Measurements from ENCODE around the gene RTL3. TPM values are rescaled to one million over a fixed set of nuclear protein-coding genes. Genes with fewer than 3 reads are reported as not detected.
A peak's percentile ranks its signal among the peaks of the same experiment; 100 is the strongest.

Gene RTL3
- polyA plus RNA-seq, 1 donor (not counting 4 experiments of a cell fraction or from before 2014, with no cell fraction given) = not detected

GRCh38 chrX:78708262-78708661, 49.1 kb upstream of the RTL3 start:
- H2AFZ ChIP-seq (ENCODE audit: control insufficient read depth, low read length) = no peak overlapping the region
- no peak overlapping the region for H3K4me2 ChIP-seq (ENCODE audit: control insufficient read depth, extremely low read depth, insufficient read depth, low read depth, low read length)
- FAIRE-seq = no peak
- H3K9me1 ChIP-seq (ENCODE audit: control insufficient read depth, extremely low read depth, insufficient read depth, low read length) = no peaks in the 10 kb centered on the region
- H3K4me1 ChIP-seq (ENCODE audit: control insufficient read depth, extremely low read depth, insufficient read depth, low read length) = no peaks in the 10 kb centered on the region
- no peaks in the 10 kb centered on the region for H3K36me3 ChIP-seq (ENCODE audit: control insufficient read depth in 2 of 2, extremely low read depth in 1 of 2, insufficient read depth in 2 of 2, low read length in 2 of 2)
- no peaks in the 10 kb centered on the region for H4K20me1 ChIP-seq (ENCODE audit: control insufficient read depth, extremely low read depth, insufficient read depth, low read length)
- no peak overlapping the region for H3K4me3 ChIP-seq (ENCODE audit: control insufficient read depth in 2 of 3, extremely low read depth in 1 of 3, insufficient read depth in 2 of 3, low read depth in 1 of 3, low read length in 3 of 3)
- no peak overlapping the region for H3K27ac ChIP-seq (ENCODE audit: control insufficient read depth, insufficient read depth, low read length)
- H3K9ac ChIP-seq (ENCODE audit: control insufficient read depth, extremely low read depth, insufficient read depth, low read length) = no peak overlapping the region
- H3K79me2 ChIP-seq (ENCODE audit: control insufficient read depth, insufficient read depth, low read length) = no peaks in the 10 kb centered on the region
- TF ChIP-seq CTCF (optimal IDR thresholded peaks at IDR 0.05 in 1 of 3, IDR thresholded peaks at IDR 0.05 in 1 of 3, conservative IDR thresholded peaks at IDR 0.05 in 1 of 3; ENCODE audit: extremely low read depth in 1 of 3, insufficient read depth in 2 of 3, low read length in 3 of 3) (peak; percentile 48 to 76 (median 72)), EZH2 (IDR thresholded peaks at IDR 0.05; ENCODE audit: low read length) (no peak)
- no peaks in the 10 kb centered on the region for H3K27me3 ChIP-seq (ENCODE audit: control insufficient read depth, extremely low read depth, insufficient read depth, low read length)
- H3K9me3 ChIP-seq (ENCODE audit: control insufficient read depth, low read depth, low read length) = no peaks in the 10 kb centered on the region
- dilution Hi-C loops (cut with MboI; ENCODE audit: extremely low pct_ligation_motif_present, low sequenced_read_pairs) = no loop called here
- DNase-seq (ENCODE audit: low read depth, low spot score) = no peak

- TF ChIP-seq EZH2 (IDR thresholded peaks at IDR 0.05; ENCODE audit: low read length) = no peak
- no peak for TF ChIP-seq CTCF (optimal IDR thresholded peaks at IDR 0.05 in 1 of 3, IDR thresholded peaks at IDR 0.05 in 1 of 3, conservative IDR thresholded peaks at IDR 0.05 in 1 of 3; ENCODE audit: extremely low read depth in 1 of 3, insufficient read depth in 2 of 3, low read length in 3 of 3)
- Histone ChIP-seq H3K9me3 (ENCODE audit: control insufficient read depth, low read depth, low read length) (no peaks in the 10 kb centered on the region), H3K4me2 (ENCODE audit: control insufficient read depth, extremely low read depth, insufficient read depth, low read depth, low read length) (no peak overlapping the region), H3K36me3 (ENCODE audit: control insufficient read depth in 2 of 2, extremely low read depth in 1 of 2, insufficient read depth in 2 of 2, low read length in 2 of 2) (no peaks in the 10 kb centered on the region), H3K4me3 (ENCODE audit: control insufficient read depth in 2 of 3, extremely low read depth in 1 of 3, insufficient read depth in 2 of 3, low read depth in 1 of 3, low read length in 3 of 3) (no peak overlapping the region), H3K9ac (ENCODE audit: control insufficient read depth, extremely low read depth, insufficient read depth, low read length) (no peak overlapping the region), H2AFZ (ENCODE audit: control insufficient read depth, low read length) (no peak overlapping the region), H3K27me3 (ENCODE audit: control insufficient read depth, extremely low read depth, insufficient read depth, low read length) (no peaks in the 10 kb centered on the region), H3K9me1 (ENCODE audit: control insufficient read depth, extremely low read depth, insufficient read depth, low read length) (no peaks in the 10 kb centered on the region), H3K4me1 (ENCODE audit: control insufficient read depth, extremely low read depth, insufficient read depth, low read length) (no peaks in the 10 kb centered on the region), H4K20me1 (ENCODE audit: control insufficient read depth, extremely low read depth, insufficient read depth, low read length) (no peaks in the 10 kb centered on the region), H3K27ac (ENCODE audit: control insufficient read depth, insufficient read depth, low read length) (no peak overlapping the region), H3K79me2 (ENCODE audit: control insufficient read depth, insufficient read depth, low read length) (no peaks in the 10 kb centered on the region)
- FAIRE-seq = no peak
- dilution Hi-C loops (cut with MboI; ENCODE audit: extremely low pct_ligation_motif_present, low sequenced_read_pairs) = no loop called here
- no peak for DNase-seq (ENCODE audit: low read depth, low spot score)
Measured at GRCh38 chrX:78706071-78706470, 46.9 kb upstream of the RTL3 start.
